ENCODE data around the gene RPGRIP1.
"Not testable (repeated sequence)": the region's sequence is repeated elsewhere in the genome, so short reads cannot be mapped to it uniquely, and the experiment has no call there.

Gene RPGRIP1

DNA sequence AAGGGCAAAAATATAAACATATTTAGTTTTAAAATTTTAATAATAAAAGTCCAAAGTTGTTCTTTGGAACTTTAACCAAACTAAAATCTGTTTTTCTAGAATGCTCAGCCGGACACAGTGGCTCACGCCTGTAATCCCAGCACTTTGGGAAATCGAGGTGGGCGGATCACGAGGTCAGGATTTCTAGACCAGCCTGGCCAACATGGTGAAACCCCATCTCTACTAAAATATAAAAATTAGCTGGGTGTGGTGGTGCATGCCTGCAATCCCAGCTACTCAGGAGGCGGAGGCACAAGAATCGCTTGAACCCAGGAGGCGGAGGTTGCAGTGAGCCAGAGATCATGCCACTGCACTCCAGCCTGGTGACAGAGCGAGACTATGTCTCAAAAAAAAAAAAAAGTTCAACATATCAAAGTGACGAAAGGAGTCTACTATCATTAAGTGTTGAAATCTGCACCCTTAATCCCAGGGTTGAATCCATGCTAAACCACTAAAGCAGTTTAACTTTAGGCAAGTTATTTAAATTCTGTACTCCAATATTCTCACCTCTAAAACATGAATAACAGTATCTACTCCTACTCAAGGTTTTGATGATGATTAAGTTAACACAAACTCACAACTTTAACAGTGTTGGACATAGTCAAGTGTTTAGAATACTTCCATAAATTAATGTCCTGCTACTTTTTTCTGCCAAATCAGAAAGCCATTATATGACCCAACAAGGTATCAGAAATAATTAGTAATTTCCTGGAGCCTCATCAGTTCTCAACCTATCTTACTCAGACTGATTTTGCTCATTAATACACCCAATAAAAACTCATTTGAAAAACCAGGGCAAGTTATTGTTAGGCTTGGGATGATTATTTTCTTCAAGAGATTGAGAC, 21.6 kb upstream of the RPGRIP1 start:
- no peak for DNase-seq (ENCODE audit: low read depth in 2 of 3, low spot score in 1 of 3)

DNA sequence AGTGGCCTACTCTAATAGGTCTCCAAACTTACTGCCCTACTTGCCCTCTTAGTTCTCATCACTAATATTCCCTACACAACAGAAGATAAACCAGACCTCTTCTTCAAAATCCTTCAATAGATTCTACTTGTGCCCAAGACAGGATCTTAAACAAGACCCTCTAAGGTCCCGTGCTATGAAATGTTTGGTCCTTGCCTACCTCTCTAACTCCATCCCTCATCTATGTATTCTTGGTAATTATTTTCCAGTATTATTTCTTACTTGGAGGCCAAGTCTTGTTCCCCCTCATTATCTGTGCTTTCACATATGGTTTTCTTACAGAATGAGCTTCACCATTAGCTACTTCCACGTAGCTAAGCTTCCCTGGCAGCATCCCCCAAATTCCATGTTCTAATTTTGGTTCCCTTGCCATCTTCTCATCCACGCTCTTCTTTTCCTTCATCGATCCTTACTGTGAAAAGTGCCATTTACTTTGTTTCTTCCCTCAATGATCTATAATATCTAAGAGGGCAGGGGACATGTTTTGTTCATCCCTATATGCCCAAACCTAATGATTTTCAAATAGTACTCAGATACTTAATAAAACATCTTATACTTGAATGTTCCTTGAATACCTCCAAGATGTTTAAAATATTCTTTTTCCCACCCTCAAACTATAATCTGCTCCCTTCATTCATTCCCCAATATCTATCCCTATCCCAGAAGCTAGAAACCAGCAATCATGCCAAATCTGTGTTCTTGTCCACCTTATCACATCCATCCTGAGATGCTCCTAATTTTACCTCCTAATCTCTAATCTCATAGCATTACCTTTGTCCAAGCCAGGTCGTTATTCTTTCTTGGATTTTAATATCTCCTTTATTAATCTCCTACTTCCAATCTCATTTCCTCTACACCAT, 20.7 kb upstream of the RPGRIP1 start:
- no peak for DNase-seq (ENCODE audit: low read depth in 2 of 3, low spot score in 1 of 3)

- no peak for DNase-seq (ENCODE audit: low read depth in 2 of 3, low spot score in 1 of 3)
Measured at GRCh38 chr14:21261824-21262223, 18.1 kb upstream of the RPGRIP1 start.

- DNase-seq (ENCODE audit: low read depth in 2 of 3, low spot score in 1 of 3) = no peak
Measured at GRCh38 chr14:21262410-21262809, 17.5 kb upstream of the RPGRIP1 start.

- DNase-seq (ENCODE audit: low read depth in 2 of 3, low spot score in 1 of 3) = no peak
Measured at GRCh38 chr14:21263284-21264024, 16.4 kb upstream of the RPGRIP1 start.

DNA sequence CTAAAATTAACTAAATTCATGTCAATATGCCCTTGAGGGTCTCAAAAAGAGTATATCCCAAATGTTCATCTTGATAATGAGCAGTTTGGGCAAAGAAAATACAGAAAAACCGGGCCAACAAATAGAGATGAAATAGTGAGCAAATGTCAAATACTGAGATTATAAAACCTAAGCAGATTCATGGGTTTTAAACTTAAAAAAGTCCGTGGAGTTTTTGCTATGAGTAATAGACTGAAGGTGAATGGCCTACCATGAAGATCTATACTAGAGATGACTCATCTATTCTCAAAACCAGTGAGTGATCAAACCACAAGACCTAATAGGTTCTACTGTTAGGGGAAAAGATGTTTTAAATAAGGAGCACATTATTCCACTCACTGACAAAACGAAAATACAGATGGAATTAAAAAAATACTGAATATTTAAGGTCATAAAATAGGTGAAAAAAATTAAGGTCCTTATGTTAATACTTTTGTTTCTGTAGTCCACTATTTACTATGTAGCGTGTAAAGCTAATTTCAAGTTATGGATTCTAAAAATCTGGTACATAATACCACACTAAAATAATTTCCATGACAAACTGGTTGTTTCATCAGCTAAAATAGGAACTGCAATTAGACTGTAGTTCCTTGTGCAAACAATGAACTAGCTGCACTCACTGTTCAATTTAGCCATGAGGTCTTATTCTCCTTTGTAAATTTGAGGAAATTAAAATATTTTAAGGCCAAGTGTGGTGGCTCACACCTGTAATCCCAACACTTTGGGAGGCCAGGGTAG, 15.7 kb upstream of the RPGRIP1 start:
- DNase-seq (ENCODE audit: low read depth in 2 of 3, low spot score in 1 of 3) = no peak

DNA sequence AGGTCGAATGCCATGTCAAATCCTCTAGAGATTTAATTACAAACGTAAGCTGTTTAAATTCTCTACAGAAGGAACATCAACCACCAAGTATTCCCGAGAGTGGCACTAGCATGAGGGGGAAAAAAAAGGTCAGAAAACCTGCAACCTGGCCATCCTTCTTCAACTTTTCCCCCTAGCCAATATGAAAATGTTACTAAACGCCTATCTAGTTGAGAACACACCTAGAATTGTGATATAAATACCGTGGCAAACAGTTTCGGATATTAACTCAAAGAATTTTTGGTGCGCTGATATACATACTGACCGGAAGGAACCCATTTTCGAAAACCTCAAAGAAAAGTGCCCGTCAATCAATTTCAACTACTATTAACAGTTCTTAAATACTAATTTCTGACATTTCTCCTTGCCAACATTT, 12.4 kb upstream of the RPGRIP1 start:
- no peak for DNase-seq (ENCODE audit: low read depth in 2 of 3, low spot score in 1 of 3)

DNA sequence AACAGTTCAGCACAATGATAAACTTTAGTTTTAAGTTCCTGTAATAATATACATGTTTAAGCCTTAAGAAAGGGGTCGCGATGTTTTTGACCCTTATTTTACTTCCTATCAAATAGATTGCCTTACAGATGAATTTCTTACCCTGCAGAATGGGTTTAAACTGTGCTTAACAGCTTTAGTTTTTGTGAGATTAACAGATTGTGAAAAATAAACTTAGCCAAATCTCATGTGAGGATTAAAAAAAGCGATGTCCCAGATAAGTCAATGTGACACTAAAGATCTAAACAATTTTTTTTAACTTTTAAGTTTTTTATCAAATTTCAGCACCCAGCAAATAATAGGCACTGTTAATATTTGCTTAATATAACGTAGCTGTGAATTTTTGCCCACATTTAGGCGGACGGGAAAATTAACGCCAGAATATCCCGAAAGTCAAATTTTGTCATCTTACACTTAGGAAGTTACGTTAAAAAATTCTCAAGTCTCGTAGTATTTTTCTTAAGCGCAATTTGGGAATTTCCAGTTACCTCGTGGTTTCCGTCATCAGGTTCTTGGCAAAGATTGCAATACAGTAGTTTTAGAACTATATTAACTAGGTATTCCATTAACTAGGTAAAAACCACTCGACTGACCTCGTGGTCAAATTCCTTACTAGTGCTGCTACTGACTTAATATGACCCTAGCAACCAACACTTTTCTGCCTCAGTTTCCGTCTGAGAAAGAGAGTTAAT, 11.8 kb upstream of the RPGRIP1 start:
- no peak for DNase-seq (ENCODE audit: low read depth in 2 of 3, low spot score in 1 of 3)

- peak in 1 of 3 donors; percentile 36 for DNase-seq (ENCODE audit: low read depth in 2 of 3, low spot score in 1 of 3)
Measured at GRCh38 chr14:21268617-21269251, 11.1 kb upstream of the RPGRIP1 start.

- DNase-seq (ENCODE audit: low read depth in 2 of 3, low spot score in 1 of 3) = peak; percentile 100
Measured at GRCh38 chr14:21269252-21270046, 10.4 kb upstream of the RPGRIP1 start, which contains the start of gene HNRNPC. Gene HNRNPC (minus strand): TSS chr14:21269442. CDS start chr14:21234193, 35,249 bp downstream.

DNA sequence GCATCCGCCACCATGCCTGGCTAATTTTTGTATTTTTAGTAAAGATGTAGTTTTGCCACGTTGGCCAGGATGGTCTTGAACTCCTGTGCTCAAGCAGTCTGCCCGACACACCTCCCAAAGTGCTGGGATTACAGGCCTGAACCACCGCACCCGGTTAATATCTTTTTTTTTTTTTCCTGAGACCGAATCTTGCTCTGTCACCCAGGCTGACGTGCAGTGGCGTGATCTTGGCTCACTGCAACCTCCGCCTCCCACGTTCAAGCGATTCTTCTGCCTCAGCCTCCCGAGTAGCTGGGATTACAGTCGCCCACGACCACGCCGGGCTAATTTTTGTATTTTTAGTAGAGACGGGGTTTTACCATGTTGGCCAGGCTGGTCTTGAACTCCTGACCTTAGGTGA, 7.2 kb upstream of the RPGRIP1 start:
- not testable (repeated sequence) for DNase-seq (ENCODE audit: low read depth in 2 of 3, low spot score in 1 of 3)

- no peak for DNase-seq (ENCODE audit: low read depth in 2 of 3, low spot score in 1 of 3)
Measured at GRCh38 chr14:21275261-21275858, 4.5 kb upstream of the RPGRIP1 start.

DNA sequence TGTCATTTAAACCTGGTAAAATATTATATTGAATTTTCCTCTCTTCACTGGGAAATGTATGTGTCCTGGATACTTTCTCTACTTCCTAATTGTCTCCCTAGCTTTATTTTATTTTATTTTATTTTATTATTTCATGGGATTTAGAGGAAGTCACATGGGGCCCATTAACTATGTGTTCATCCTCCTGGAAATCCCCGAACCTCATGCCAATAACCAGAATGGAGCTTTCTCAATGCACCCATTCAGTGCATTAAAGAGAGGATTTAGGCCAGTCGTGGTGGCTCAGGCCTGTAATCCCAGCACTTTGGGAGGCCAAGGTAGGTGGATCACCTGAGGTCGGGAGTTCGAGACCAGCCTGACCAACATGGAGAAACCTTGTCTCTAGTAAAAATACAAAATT, 1.3 kb upstream of the RPGRIP1 start:
- no peak for DNase-seq (ENCODE audit: low read depth in 2 of 3, low spot score in 1 of 3)

DNA sequence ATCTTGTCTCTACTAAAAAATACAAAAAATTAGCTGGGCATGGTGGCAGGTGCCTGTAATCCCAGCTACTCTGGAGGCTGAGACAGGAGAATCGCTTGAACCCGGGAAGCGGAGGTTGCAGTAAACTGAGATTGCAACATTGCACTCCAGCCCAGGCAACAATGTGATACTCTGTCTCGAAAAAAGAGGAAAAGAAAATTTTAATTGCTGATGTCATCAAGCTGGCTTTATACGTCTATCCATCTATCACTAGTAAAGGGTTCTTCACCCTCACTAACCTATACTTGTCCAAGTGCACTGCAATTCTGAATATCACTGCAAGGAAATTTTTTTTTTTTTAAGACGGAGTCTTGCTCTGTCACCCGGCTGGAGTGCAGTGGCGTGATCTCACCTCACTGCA, 2.0 kb downstream of the RPGRIP1 start:
- DNase-seq (ENCODE audit: low read depth in 2 of 3, low spot score in 1 of 3) = not testable (repeated sequence)

GRCh38 chr14:21286516-21286915, 6.6 kb downstream of the RPGRIP1 start:
- DNase-seq (ENCODE audit: low read depth in 2 of 3, low spot score in 1 of 3) = not testable (repeated sequence)

- no peak for DNase-seq (ENCODE audit: low read depth in 2 of 3, low spot score in 1 of 3)
Measured at GRCh38 chr14:21287168-21287567, 7.3 kb downstream of the RPGRIP1 start.

- not testable (repeated sequence) for DNase-seq (ENCODE audit: low read depth in 2 of 3, low spot score in 1 of 3)
Measured at GRCh38 chr14:21294026-21294425, 14.1 kb downstream of the RPGRIP1 start.

DNA sequence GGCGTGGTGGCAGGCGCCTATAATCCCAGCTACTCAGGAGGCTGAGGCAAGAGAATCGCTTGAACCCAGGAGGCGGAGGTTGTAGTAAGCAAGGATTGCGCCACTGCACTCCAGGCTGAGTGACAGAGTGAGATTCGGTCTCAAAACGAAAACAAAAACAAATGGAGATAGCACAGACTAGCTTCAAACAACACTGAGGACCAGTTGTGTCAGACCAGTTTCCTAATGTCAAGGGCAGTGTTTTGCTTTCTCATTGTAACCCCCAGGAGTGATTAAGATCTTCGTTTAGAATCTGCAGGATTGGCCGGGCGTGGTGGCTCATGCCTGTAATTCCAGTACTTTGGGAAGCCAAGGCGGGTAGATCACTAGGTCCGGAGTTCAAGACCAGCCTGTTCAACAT, 18.5 kb downstream of the RPGRIP1 start:
- DNase-seq (ENCODE audit: low read depth in 2 of 3, low spot score in 1 of 3) = no peak

All from stimulated activated CD4-positive, alpha-beta T cell treated with anti-CD3 and anti-CD28 coated beads, Interleukin-12 subunit alpha, Interleukin-12 subunit beta, amount 100 ng/mL, for 48 hours (primary cell).